Mesendoderm (in vitro differentiated cells): ENCODE measurements around the gene FHOD1.

Experiments
- DNase-seq: peaks from one replicate; pipeline ENCODE4 v3.0.0; 2013
- H2AK5ac ChIP-seq: 2 replicates; pipeline ENCODE4 v1.6.1; 2013; ENCODE audit warnings: low read length, inconsistent platforms
- H2BK120ac ChIP-seq: 2 replicates; pipeline ENCODE4 v1.6.1; 2013; ENCODE audit warnings: low read depth, mild to moderate bottlenecking, low read length, moderate library complexity, mixed read lengths
- H2BK15ac ChIP-seq: replicated peaks from 2 replicates; pipeline ENCODE4 v1.6.1; 2013; ENCODE audit warnings: low read depth, mild to moderate bottlenecking, moderate library complexity
- H2BK5ac ChIP-seq: 2 replicates; pipeline ENCODE4 v1.6.1; 2013; ENCODE audit warnings: low read length, inconsistent platforms
- H3K18ac ChIP-seq: 2 replicates; pipeline ENCODE4 v1.6.1; 2013; ENCODE audit warnings: mild to moderate bottlenecking, low read length, mixed read lengths
- H3K23ac ChIP-seq: one replicate; pipeline ENCODE4 v1.6.1; 2013; ENCODE audit warnings: low read length
- H3K27ac ChIP-seq: 2 replicates; pipeline ENCODE4 v1.5.1; 2013; ENCODE audit warnings: low read depth, mild to moderate bottlenecking, inconsistent platforms, low read length, moderate library complexity
- H3K27me3 ChIP-seq: 2 replicates; pipeline ENCODE4 v1.6.1; 2013; ENCODE audit warnings: low read length, control low read depth, mild to moderate bottlenecking, inconsistent platforms; ENCODE audit not compliant: insufficient read depth, poor library complexity
- H3K36me3 ChIP-seq: 2 replicates; pipeline ENCODE4 v1.6.1; 2013; ENCODE audit warnings: low read length, inconsistent platforms; ENCODE audit not compliant: control insufficient read depth, insufficient read depth
- H3K4ac ChIP-seq: one replicate; pipeline ENCODE4 v1.6.1; 2013; ENCODE audit warnings: low read depth, mild to moderate bottlenecking, low read length, moderate library complexity
- H3K4me1 ChIP-seq: 2 replicates; pipeline ENCODE4 v1.6.1; 2013; ENCODE audit warnings: low read depth, low read length, inconsistent platforms; ENCODE audit not compliant: control insufficient read depth
- H3K4me2 ChIP-seq: 2 replicates; pipeline ENCODE4 v1.6.1; 2013; ENCODE audit warnings: low read length
- H3K4me3 ChIP-seq: 2 replicates; pipeline ENCODE4 v1.5.1; 2013; ENCODE audit warnings: mild to moderate bottlenecking, low read length
- H3K56ac ChIP-seq: one replicate; pipeline ENCODE4 v1.6.1; 2013; ENCODE audit warnings: low read length
- H3K79me1 ChIP-seq: 2 replicates; pipeline ENCODE4 v1.6.1; 2013; ENCODE audit warnings: low read length, inconsistent platforms
- H3K79me2 ChIP-seq: 2 replicates; pipeline ENCODE4 v1.6.1; 2013; ENCODE audit warnings: mild to moderate bottlenecking, low read length; ENCODE audit not compliant: control insufficient read depth, insufficient read depth
- H3K9ac ChIP-seq: 2 replicates; pipeline ENCODE4 v1.6.1; 2013; ENCODE audit warnings: low read length, inconsistent platforms
- H4K5ac ChIP-seq: one replicate; pipeline ENCODE4 v1.6.1; 2013; ENCODE audit warnings: low read length
- H4K8ac ChIP-seq: one replicate; pipeline ENCODE4 v1.6.1; 2013; ENCODE audit warnings: low read depth, mild to moderate bottlenecking, control low read depth, low read length, moderate library complexity
- WGBS: extraction: QIAGEN DNeasy Blood & Tissue Kit; methylation state at CpG from one replicate; pipeline ENCODE4 v1.1.7; 2013; ENCODE audit warnings: low lambda C conversion rate, missing lambda C conversion rate; ENCODE audit not compliant: insufficient coverage; ENCODE audit errors: extremely low coverage; 5-methylcytosine and 5-hydroxymethylcytosine counted together

Gene FHOD1

DNA sequence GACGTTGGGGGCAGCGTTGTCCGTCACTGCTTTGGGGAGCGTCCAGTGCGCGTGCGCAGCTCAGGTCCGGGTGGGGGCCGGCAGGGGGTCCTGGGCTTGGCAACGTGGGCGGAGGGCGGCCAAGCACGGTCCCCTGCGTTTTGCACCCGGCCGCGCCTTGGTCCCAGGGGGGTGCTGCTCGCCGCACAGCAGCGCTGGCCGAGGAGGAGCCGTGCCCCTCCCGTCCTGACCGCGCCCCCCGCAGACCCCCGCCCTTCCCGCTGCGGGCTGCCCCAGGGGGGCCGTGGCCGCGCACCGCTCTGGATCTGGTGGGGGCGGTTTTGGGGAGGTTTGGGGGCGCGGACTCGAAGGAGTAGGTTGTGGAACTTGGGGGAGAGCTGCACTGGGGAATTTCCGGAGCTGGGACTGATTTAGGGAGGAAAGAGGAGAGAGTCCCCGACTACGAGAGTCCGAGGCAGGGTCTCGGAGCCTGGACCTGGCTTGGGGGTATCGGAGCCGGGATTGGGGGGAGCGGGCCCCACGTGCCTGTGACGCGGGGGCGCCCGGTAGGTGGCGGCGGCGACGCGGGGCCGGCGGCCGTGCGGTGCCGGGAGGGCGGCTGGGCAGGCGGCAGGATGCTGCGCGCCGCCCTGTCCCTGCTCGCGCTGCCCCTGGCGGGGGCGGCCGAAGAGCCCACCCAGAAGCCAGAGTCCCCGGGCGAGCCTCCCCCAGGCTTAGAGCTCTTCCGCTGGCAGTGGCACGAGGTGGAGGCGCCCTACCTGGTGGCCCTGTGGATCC, 1.3 kb upstream of the FHOD1 start, which contains the start of gene SLC9A5:
Gene SLC9A5, plus strand, starts transcription at position 579 of the 777 bp plus-strand sequence. Its CDS starts 36 bp downstream, at position 615.
- Histone ChIP-seq H3K18ac (peak within 1 kb of the TSS; percentile 89), H3K4me1 (peaks cover 19% of the 10 kb centered on the region), H4K5ac (no peak within 1 kb of the TSS), H3K79me2 (peaks cover 5% of the 10 kb centered on the region), H3K36me3 (no peaks in the 10 kb centered on the region), H3K9ac (peak within 1 kb of the TSS; percentile 73), H3K4me3 (peak within 1 kb of the TSS; percentile 60), H3K79me1 (peaks cover 7% of the 10 kb centered on the region), H4K8ac (no peak within 1 kb of the TSS), H3K27me3 (peaks cover 4% of the 10 kb centered on the region), H2BK15ac (peak within 1 kb of the TSS; percentile 37), H3K56ac (peak within 1 kb of the TSS; percentile 90), H2AK5ac (peak within 1 kb of the TSS; percentile 69), H3K27ac (no peak within 1 kb of the TSS), H2BK5ac (no peak within 1 kb of the TSS), H3K4ac (peak within 1 kb of the TSS; percentile 81), H2BK120ac (no peak within 1 kb of the TSS), H3K23ac (peak within 1 kb of the TSS; percentile 89), H3K4me2 (peak within 1 kb of the TSS; percentile 83)
- no peak for DNase-seq
- no CpG with 5 or more reads among the region's 75 CpGs for WGBS

DNA sequence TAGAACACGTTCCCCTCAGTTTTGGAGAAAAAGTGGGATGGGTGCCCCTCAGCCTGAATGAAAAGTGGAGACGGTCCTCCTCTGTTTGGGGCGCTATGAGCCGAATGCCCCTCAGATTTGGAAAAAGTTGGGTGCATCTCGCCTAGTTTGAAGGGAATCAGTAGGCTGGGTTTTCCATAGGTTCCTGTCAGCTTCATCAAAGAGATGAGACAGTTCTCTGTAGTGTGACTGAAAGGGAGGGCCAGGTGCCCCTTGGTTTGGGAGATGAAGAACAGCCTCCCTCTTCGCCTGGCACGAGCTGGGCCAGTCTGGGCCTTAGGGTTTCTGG, 756 bp upstream of the FHOD1 start:
- Histone ChIP-seq H3K9ac (peak overlapping the region; percentile 73), H2BK5ac (no peak overlapping the region), H3K79me2 (peaks cover 6% of the 10 kb centered on the region), H3K79me1 (peaks cover 7% of the 10 kb centered on the region), H2AK5ac (no peak overlapping the region), H3K4me1 (peaks cover 19% of the 10 kb centered on the region), H3K23ac (no peak overlapping the region), H2BK15ac (no peak overlapping the region), H3K27me3 (peaks cover 4% of the 10 kb centered on the region), H3K4me2 (peak overlapping the region; percentile 83), H3K18ac (peak overlapping the region; percentile 89), H3K4me3 (no peak overlapping the region), H4K8ac (no peak overlapping the region), H2BK120ac (no peak overlapping the region), H3K36me3 (no peaks in the 10 kb centered on the region), H3K56ac (peak overlapping the region; percentile 90), H3K4ac (no peak overlapping the region), H4K5ac (no peak overlapping the region), H3K27ac (no peak overlapping the region)
- DNase-seq: no peak
- WGBS: no CpG with 5 or more reads among the region's 7 CpGs

DNA sequence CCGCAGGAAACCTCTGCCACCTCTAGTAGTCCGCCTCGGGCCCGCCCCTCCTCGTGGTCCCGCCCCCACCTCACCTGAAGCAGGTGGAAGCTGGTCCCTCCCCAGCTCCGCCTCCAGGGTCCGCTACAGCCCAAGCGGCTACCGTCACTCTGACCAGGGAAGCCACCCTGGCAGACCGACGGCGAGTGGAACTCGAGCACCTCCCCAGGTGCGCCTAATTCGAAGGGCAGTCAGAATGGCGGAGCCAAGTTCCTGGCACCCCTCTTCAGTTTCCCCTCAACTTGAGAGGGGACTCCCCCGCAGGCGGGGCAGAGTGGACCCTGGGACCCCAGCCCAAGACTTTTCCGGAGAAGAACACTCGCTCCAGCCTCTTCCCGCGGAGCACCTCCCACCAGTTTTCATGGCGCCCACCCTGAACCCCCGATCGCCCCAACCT, 507 bp downstream of the FHOD1 start:
- Histone ChIP-seq H2BK15ac (no peak overlapping the region), H2BK5ac (peak overlapping the region; percentile 50), H3K18ac (peak overlapping the region; percentile 19), H3K27ac (peak overlapping the region; percentile 90), H3K4me2 (peak overlapping the region; percentile 65), H3K79me1 (peaks cover 12% of the 10 kb centered on the region), H2AK5ac (no peak overlapping the region), H3K56ac (peak overlapping the region; percentile 94), H3K9ac (peak overlapping the region; percentile 85), H3K4me1 (peaks cover 21% of the 10 kb centered on the region), H2BK120ac (no peak overlapping the region), H3K36me3 (no peaks in the 10 kb centered on the region), H4K5ac (no peak overlapping the region), H3K23ac (peak overlapping the region; percentile 29), H4K8ac (no peak overlapping the region), H3K27me3 (peaks cover 4% of the 10 kb centered on the region), H3K4ac (no peak overlapping the region), H3K4me3 (peak overlapping the region; percentile 82), H3K79me2 (peaks cover 12% of the 10 kb centered on the region)
- peak; percentile 94 for DNase-seq
- no CpG with 5 or more reads among the region's 26 CpGs for WGBS

DNA sequence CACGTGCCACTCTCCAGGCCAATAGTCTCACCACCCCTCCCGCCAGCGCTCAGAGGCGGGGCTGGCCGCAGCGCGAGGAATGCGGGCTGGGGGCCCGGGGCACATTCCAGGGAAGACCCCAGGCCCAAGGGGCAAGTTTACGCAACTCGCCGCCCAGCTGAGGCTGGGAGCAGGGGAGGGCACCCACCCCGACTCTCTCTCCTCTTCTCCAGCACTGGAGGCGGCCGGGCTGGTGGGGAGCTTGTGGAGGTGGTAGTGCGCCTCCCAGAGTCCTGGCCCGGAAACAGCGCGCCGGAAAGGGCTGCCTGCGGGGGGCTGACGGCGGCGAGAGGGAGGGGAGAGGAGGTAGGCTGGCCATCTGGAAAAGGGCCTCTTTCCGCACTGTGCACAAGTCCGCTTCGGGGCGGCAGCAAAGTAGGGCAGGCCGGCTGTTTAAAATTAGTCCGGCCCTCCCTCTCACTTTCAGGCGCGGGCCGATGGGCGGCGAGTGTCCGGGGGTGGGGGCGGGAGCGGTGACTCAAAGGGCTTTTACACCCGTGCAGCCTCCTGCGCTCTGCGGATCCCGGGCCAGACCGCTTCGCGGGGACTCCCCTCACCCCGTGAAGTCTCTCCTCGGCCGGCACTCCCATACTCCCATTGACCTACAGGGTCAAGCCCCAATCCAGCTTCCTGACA, 1.1 kb downstream of the FHOD1 start:
- peak overlapping the region; percentile 45 for H3K23ac ChIP-seq
- peak overlapping the region; percentile 94 for H3K56ac ChIP-seq
- no CpG with 5 or more reads among the region's 48 CpGs for WGBS
- H3K4me2 ChIP-seq: peak overlapping the region; percentile 65
- peaks cover 12% of the 10 kb centered on the region for H3K79me2 ChIP-seq
- H3K4me1 ChIP-seq: peaks cover 26% of the 10 kb centered on the region
- H3K9ac ChIP-seq: peak overlapping the region; percentile 85
- no peak overlapping the region for H2AK5ac ChIP-seq
- H3K4me3 ChIP-seq: peak overlapping the region; percentile 82
- H2BK5ac ChIP-seq: peak overlapping the region; percentile 35
- peaks cover 12% of the 10 kb centered on the region for H3K79me1 ChIP-seq
- no peak overlapping the region for H4K8ac ChIP-seq
- peak overlapping the region; percentile 90 for H3K27ac ChIP-seq
- H3K27me3 ChIP-seq: peaks cover 4% of the 10 kb centered on the region
- H3K18ac ChIP-seq: peak overlapping the region; percentile 81
- H3K36me3 ChIP-seq: no peaks in the 10 kb centered on the region
- peak; percentile 92 for DNase-seq
- no peak overlapping the region for H2BK120ac ChIP-seq
- H2BK15ac ChIP-seq: no peak overlapping the region
- H3K4ac ChIP-seq: peak overlapping the region; percentile 61
- no peak overlapping the region for H4K5ac ChIP-seq

DNA sequence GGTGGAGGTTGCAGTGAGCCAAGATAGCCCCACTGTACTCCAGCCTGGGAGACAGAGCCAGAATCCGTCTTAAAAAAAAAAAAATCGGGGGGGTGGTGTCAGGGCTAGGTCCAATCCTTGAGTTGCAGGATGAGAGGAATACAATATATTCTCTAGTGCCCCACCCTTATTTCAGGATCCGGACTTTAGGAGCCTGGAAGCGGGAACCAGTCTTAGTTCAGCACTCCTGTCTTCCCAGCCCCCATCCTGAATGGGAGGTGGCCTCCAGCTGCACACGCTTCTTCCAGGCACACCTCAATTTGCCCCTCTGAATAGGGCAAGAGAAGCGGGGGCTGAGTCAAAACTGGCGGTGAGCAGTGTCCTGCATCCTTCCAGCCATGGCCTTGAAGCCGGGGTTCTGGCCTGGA, 1.6 kb downstream of the FHOD1 start:
- peak overlapping the region; percentile 65 for H3K4me2 ChIP-seq
- no peaks in the 10 kb centered on the region for H3K36me3 ChIP-seq
- peak overlapping the region; percentile 71 for H2BK5ac ChIP-seq
- H3K9ac ChIP-seq: peak overlapping the region; percentile 85
- peaks cover 31% of the 10 kb centered on the region for H3K4me1 ChIP-seq
- no peak overlapping the region for H3K23ac ChIP-seq
- H3K27ac ChIP-seq: peak overlapping the region; percentile 90
- peaks cover 4% of the 10 kb centered on the region for H3K27me3 ChIP-seq
- peak overlapping the region; percentile 27 for H3K4me3 ChIP-seq
- peak overlapping the region; percentile 94 for H3K56ac ChIP-seq
- no peak overlapping the region for H4K8ac ChIP-seq
- H4K5ac ChIP-seq: no peak overlapping the region
- H2AK5ac ChIP-seq: no peak overlapping the region
- no peak overlapping the region for H2BK120ac ChIP-seq
- no peak overlapping the region for H2BK15ac ChIP-seq
- peaks cover 12% of the 10 kb centered on the region for H3K79me2 ChIP-seq
- peak overlapping the region; percentile 5 for H3K18ac ChIP-seq
- DNase-seq: no peak
- no peak overlapping the region for H3K4ac ChIP-seq
- peaks cover 12% of the 10 kb centered on the region for H3K79me1 ChIP-seq
- WGBS: no CpG with 5 or more reads among the region's 8 CpGs
